HG02884 (cell line): ENCODE data around the gene NPHS1.
"Not testable (repeated sequence)": the region's sequence is repeated elsewhere in the genome, so short reads cannot be mapped to it uniquely, and the experiment has no call there.

Experiments used
- ATAC-seq: cut with Tn5 transposase; IDR thresholded peaks from one replicate; pipeline ENCODE4 v1.9.1; 2021; ENCODE audit warnings: mild to moderate bottlenecking, moderate library complexity; ENCODE audit not compliant: unreplicated experiment

The NPHS1 gene

GRCh38 chr19:35816262-35816661, 36.0 kb downstream of the NPHS1 start:
- no peak for ATAC-seq

- ATAC-seq, result no peak
These were observed 39.0 kb downstream of the NPHS1 start for GRCh38 chr19:35813043-35813890.

- no peak for ATAC-seq
These were observed 39.9 kb downstream of the NPHS1 start, which contains the start of gene PRODH2 for GRCh38 chr19:35812220-35813042. Gene PRODH2, minus strand, starts transcription at chr19:35812845. Its CDS starts 40 bp downstream, at chr19:35812805.

GRCh38 chr19:35811317-35812219, 40.7 kb downstream of the NPHS1 start:
- no peak for ATAC-seq

- ATAC-seq, result no peak
These were observed 44.7 kb downstream of the NPHS1 start for GRCh38 chr19:35807633-35808032.

- ATAC-seq, result no peak
These were observed 45.7 kb downstream of the NPHS1 start for GRCh38 chr19:35806597-35806996.

- no peak for ATAC-seq
These were observed 46.7 kb downstream of the NPHS1 start for GRCh38 chr19:35805526-35806102.

- ATAC-seq, result no peak
These were observed 50.5 kb downstream of the NPHS1 start for GRCh38 chr19:35801828-35802227.

- ATAC-seq, result no peak
These were observed 54.6 kb downstream of the NPHS1 start for GRCh38 chr19:35797663-35798062.

GRCh38 chr19:35796645-35797542, 55.4 kb downstream of the NPHS1 start:
- no peak for ATAC-seq

- not testable (repeated sequence) for ATAC-seq
These were observed 56.7 kb downstream of the NPHS1 start for GRCh38 chr19:35795564-35795963.

- no peak for ATAC-seq
These were observed 58.7 kb downstream of the NPHS1 start for GRCh38 chr19:35793381-35794165.

GRCh38 chr19:35792888-35793287, 59.4 kb downstream of the NPHS1 start:
- ATAC-seq, result no peak

- no peak for ATAC-seq
These were observed 60.0 kb downstream of the NPHS1 start for GRCh38 chr19:35792312-35792711.

- no peak for ATAC-seq
These were observed 60.5 kb downstream of the NPHS1 start for GRCh38 chr19:35791814-35792279.

GRCh38 chr19:35790981-35791813, 61.1 kb downstream of the NPHS1 start:
- no peak for ATAC-seq
